ENCODE data around the gene SCAPER. TPM values are rescaled to one million over a fixed set of nuclear protein-coding genes. Genes with fewer than 3 reads are reported as not detected.
"Not testable (repeated sequence)": the region's sequence is repeated elsewhere in the genome, so short reads cannot be mapped to it uniquely, and the experiment has no call there.

Gene SCAPER
- total RNA-seq, 1 donor = 9.1 TPM

DNA sequence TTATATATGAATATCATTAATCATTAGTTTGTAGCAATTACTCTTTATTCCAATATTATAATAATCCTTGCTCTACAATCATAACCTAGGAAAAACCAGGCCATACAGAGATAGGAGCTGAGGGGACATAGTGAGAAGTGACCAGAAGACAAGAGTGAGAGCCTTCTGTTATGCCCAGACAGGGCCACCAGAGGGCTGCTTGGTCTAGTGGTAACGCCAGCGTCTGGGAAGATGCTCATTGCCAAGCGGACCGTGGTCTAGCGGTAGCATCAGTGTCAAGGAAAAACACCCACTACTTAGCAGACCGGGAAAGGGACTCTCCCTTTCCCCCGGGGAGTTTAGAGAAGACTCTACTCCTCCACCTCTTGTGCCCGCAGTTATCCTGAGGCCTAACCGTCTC, 172.8 kb downstream of the SCAPER start:
- DNase-seq (ENCODE audit: low read depth); H3K4me3 ChIP-seq (ENCODE audit: low read depth, low read length): not testable (repeated sequence)
- TF ChIP-seq, protein P1, sequence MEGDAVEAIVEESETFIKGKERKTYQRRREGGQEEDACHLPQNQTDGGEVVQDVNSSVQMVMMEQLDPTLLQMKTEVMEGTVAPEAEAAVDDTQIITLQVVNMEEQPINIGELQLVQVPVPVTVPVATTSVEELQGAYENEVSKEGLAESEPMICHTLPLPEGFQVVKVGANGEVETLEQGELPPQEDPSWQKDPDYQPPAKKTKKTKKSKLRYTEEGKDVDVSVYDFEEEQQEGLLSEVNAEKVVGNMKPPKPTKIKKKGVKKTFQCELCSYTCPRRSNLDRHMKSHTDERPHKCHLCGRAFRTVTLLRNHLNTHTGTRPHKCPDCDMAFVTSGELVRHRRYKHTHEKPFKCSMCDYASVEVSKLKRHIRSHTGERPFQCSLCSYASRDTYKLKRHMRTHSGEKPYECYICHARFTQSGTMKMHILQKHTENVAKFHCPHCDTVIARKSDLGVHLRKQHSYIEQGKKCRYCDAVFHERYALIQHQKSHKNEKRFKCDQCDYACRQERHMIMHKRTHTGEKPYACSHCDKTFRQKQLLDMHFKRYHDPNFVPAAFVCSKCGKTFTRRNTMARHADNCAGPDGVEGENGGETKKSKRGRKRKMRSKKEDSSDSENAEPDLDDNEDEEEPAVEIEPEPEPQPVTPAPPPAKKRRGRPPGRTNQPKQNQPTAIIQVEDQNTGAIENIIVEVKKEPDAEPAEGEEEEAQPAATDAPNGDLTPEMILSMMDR (IDR thresholded peaks at IDR 0.05; ENCODE audit: insufficient read depth, low read depth, low read length) = peak; percentile 26

DNA sequence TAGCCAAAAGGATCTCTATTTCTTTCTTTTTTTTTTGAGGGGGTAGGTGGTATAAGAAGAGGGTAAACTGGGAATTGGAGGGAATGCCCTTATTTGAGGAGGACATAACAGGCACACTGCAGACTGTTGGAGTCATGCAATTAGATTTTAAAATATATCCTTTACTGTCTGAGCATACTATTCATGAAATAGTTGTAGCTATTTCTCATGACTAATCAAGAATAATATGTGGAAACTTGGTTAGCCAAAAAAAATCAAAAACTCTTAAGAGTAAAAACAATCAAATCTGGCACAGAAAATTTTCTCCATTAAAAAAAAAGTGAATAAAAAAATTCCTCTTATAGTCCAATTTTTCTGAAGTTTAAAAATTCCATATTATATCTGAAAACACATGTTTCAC, 174.9 kb downstream of the SCAPER start:
- TF ChIP-seq, protein P1 (IDR thresholded peaks at IDR 0.05; ENCODE audit: insufficient read depth, low read depth, low read length) = no peak
- H3K4me3 ChIP-seq (ENCODE audit: low read depth, low read length) = no peak overlapping the region
- no peak for DNase-seq (ENCODE audit: low read depth)

DNA sequence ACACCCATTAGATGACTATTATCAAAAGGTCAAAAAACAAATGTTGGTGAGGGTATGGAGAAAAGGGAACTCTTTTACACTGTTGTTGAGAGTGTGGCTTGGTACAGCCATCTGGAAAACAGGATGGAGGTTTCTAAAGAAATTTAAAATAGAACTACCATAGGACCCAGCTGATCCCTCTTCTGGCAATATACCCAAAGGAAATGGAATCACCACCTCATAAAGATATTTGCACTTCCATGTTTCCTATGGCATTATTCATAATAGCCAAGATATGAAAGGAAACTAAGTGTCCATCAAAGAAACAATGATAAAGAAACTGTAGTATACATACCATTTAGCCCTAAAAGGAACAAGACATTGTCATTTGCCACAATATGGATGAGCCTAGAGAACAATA, 186.3 kb downstream of the SCAPER start:
- TF ChIP-seq, protein P1 (IDR thresholded peaks at IDR 0.05; ENCODE audit: insufficient read depth, low read depth, low read length) = no peak
- no peak for DNase-seq (ENCODE audit: low read depth)
- H3K4me3 ChIP-seq (ENCODE audit: low read depth, low read length) = no peak overlapping the region

DNA sequence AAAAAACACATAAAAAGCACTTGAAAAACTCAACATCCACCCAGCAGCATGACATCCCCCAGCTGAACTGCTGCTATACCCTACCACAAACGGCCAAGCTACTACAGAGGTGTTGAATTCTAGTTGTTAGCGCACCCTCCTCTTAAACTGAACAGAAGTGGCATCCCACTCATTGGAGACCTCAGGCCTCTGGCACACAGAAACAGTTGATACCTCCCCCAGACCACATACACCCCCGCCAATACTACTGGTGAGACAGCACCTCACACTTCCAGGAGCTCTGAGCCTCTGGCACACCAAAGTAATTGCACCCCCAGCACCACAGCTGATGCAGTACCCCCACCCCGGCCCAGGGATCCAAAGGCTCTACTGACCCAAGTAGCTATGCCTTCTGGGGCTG, 190.2 kb downstream of the SCAPER start:
- no peak for DNase-seq (ENCODE audit: low read depth)

DNA sequence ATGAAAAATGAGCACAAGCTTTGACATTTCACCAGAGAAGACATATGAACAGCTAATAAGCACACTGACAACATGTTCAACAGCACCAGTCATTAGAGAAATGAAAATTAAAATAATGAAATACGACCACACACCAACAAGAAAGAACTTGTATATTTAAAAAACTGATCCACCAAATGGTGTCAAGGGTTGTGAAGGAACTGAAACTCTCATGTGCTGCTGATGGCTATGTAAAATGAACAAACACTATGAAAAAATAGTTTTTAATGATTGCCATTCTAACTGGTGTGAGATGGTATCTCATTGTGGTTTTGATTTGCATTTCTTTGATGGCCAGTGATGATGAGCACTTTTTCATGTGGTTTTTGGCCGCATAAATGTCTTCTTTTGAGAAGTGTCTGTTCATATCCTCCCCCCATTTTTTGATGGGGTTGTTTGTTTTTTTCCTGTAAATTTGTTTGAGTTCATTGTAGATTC, 193.8 kb downstream of the SCAPER start:
- no peak overlapping the region for H3K4me3 ChIP-seq (ENCODE audit: low read depth, low read length)
- TF ChIP-seq, protein P1 (IDR thresholded peaks at IDR 0.05; ENCODE audit: insufficient read depth, low read depth, low read length) = no peak
- DNase-seq (ENCODE audit: low read depth) = no peak

More for the DNA sequence above, 190.2 kb downstream of the SCAPER start:
- H3K4me3 ChIP-seq (ENCODE audit: low read depth, low read length) = no peak overlapping the region
- TF ChIP-seq, protein P1 (IDR thresholded peaks at IDR 0.05; ENCODE audit: insufficient read depth, low read depth, low read length) = no peak

DNA sequence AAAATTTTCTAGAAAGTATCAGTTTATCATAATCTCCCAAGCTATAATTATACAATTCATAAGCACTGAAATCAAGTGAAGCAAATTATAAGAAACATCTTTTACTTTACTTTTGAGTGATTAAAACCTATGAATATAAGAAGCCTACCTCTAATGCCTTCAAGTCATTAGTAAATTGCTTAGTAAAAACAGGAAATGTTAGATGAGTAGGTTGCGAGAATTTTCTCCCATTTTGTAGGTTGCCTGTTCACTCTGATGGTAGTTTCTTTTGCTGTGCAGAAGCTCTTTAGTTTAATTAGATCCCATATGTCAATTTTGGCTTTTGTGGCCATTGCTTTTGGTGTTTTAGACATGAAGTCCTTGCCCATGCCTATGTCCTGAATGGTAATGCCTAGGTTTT, 201.1 kb downstream of the SCAPER start:
- not testable (repeated sequence) for H3K4me3 ChIP-seq (ENCODE audit: low read depth, low read length); DNase-seq (ENCODE audit: low read depth)

DNA sequence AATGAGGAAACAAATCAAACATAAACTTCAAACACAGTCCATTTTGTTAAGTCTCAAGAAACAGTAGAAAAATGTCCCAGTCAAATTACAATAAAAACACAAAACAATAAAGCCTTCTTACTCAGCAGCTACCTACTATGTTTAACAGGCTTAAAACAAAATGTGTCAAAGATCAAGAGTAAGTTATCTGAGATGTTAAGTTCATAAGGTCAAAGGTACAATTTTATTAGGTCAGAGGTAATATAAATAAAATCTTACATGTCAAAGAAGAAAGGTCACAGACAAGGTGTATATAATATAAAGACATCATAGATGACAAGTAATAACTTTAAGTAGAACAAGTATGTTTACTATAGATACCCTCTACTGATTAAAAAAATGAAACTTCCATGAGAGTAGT, 208.3 kb downstream of the SCAPER start:
- DNase-seq (ENCODE audit: low read depth) = no peak
- TF ChIP-seq, protein P1 (IDR thresholded peaks at IDR 0.05; ENCODE audit: insufficient read depth, low read depth, low read length) = no peak
- H3K4me3 ChIP-seq (ENCODE audit: low read depth, low read length) = no peak overlapping the region

DNA sequence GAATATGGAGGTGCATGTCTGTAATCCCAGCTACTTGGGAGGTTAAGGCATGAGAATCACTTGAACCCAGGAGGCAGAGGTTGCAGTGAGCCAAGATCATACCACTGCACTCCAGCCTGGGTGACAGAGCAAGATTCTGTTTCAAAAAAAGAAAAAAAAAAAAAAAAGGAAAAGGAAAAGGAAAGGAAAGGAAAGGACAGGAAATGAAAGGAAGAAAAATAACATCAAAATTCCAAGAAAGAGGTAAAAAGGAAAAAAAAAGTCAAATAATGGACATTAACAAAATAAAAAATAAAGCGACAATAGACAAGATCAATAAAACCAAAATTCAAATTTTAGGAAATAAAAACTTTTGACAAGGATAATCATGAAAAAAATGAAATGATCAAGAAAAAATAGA, 212.6 kb downstream of the SCAPER start:
- DNase-seq (ENCODE audit: low read depth); H3K4me3 ChIP-seq (ENCODE audit: low read depth, low read length): not testable (repeated sequence)

DNA sequence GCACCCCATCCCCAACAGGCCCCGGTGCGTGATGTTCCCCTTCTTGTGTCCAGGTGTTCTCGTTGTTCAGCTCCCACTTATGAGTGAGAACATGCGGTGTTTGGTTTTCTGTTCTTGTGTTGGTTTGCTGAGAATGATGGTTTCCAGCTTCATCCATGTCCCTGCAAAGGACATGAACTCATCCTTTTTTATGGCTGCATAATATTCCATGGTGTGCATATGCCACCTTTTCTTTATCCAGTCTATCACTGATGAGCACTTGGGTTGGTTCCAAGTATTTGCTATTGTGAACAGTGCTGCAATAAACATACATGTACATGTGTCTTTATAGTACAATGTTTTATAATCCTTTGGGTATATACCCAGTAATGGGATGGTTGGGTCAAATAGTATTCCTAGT, 217.5 kb downstream of the SCAPER start:
- not testable (repeated sequence) for DNase-seq (ENCODE audit: low read depth); H3K4me3 ChIP-seq (ENCODE audit: low read depth, low read length)
